Ramos (cell line): ENCODE data around the gene IQCC.

Source experiments
- in situ Hi-C: fragments of 300-500 bp; cut with MboI; formaldehyde crosslinking; loops from one replicate; pipeline ENCODE4 v1.14.3; 2022; ENCODE audit warnings: low sequenced_read_pairs; ENCODE audit not compliant: unreplicated experiment

Gene IQCC

DNA sequence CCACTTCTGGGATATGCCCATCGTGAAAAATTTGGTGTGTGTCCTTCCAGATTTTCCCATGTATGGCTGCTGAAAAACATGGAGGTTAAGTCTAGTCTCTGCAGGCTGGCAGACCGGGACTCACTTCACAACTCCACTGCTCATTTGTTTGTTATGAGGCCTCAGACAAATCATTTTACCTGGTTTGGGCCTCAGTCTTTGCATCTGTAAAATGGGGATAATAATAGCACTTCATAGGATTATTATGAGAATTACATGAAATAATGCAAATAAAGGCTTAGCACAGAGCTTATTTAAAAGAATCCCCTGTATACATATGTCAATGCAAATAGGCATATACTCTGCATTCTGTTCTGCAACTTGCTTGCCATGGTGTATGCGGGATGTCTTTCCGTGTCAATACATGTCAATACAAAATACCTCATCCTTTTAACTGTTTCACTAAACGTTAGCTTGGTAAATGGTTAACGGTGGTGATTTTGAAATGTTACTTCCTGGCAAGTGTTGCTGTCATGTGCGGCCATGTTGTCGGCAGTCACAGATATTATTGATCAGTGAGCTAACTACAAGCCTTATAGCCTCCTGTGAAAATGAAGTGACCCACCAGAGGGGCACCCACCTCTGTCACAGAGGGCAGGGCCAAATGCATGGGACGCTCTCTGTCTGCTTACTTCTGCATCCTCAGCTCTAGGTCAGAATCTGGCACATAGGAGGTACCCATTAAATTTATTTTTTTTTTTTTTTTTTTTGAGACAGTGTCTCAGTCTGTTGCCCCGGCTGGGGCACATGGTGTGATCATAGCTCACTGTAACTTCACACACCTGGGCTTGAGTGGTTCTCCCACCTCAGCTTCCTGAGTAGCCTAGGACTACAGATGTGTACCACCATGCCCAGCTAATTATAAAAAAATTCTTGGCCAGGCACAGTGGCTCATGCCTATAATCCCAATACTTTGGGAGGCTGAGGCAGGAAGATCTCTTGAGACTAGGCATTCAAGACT lies 49.9 kb downstream of the IQCC start:
- in situ Hi-C loops: no loop called here

DNA sequence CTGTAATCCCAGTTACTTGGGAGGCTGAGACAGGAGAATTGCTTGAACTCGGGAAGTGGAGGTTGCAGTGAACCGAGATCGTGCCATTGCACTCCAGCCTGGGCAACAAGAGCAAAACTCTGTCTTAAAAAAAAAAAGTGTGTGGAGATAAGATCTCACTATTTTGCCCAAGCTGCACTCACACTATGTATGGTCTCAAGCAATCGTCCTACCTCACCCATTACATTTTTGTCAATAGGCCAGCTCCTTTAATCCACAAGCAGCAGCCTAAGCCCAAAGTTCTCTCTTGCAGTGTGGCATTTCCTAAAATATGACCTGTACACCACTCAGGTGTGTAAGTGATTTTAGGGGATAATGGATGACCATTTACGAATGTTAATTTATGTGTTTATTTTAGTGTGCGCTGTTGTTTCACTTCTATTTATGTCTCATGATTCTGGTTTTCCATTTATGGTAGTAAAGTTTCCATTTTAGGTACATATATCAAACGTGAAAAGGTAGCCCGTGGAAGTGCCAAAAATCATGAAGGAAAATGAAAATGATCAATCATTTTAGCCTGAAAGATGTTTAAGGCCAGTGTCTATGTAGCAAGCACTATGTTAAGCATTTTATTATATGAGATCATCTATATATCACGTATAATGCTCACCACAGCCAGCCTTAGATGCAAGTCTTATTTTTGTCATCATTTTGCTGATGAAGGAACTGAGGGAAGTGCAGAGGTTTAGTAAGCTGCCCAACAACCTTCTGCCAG lies 51.2 kb downstream of the IQCC start:
- in situ Hi-C loops: no loop called here

DNA sequence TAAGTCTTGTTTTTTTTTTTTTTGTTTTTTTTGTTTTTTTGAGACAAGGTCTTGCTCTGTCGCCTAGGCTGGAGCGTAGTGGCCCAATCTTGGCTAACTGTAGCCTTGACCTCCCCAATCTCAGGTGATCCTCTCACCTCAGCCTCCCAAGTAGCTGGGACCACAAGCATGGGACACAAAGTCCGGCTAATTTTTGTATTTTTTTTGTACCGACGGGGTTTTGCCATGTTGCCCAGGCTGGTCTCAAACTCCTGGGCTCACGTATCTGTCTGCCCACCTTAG lies 51.7 kb downstream of the IQCC start:
- in situ Hi-C loops: no loop called here
